HCT116 (cell line): ENCODE results near the gene TCP11.

Experiments
- CTCF ChIP-seq, 3 experiments: fragments of 200-600 bp in 1 of 3; sonication (generic) in 1 of 3; IDR thresholded peaks in 2 of 3; conservative IDR thresholded peaks in 1 of 3; 2 replicates each; pipeline ENCODE4 v1.5.1; 2012 to 2017; ENCODE audit warnings: low read depth in 2 of 3, low read length in 2 of 3, antibody characterized with exemption in 1 of 3, borderline replicate concordance in 1 of 3, control low read depth in 1 of 3, mild to moderate bottlenecking in 1 of 3, mixed read lengths in 1 of 3, mixed run types in 1 of 3, moderate library complexity in 1 of 3; ENCODE audit not compliant: insufficient read depth in 1 of 3
- EGR1 ChIP-seq: IDR thresholded peaks from 2 replicates; pipeline ENCODE4 v1.6.1; 2012; ENCODE audit warnings: low read depth
- ELF1 ChIP-seq: IDR thresholded peaks from 2 replicates; pipeline ENCODE4 v1.6.1; 2012; ENCODE audit warnings: low read depth, borderline replicate concordance
- MAX ChIP-seq: IDR thresholded peaks from 2 replicates; pipeline ENCODE4 v1.6.1; 2012
- POLR2A ChIP-seq: IDR thresholded peaks from 2 replicates; pipeline ENCODE4 v1.7.0; 2011; ENCODE audit warnings: borderline replicate concordance; ENCODE audit not compliant: insufficient read depth, insufficient read length; ENCODE audit errors: extremely low read depth
- POLR2AphosphoS5 ChIP-seq: IDR thresholded peaks from 2 replicates; pipeline ENCODE4 v1.6.1; 2011; ENCODE audit warnings: mild to moderate bottlenecking, low read depth, low read length, moderate library complexity
- REST ChIP-seq: IDR thresholded peaks from 2 replicates; pipeline ENCODE4 v1.6.1; 2012; ENCODE audit warnings: low read depth
- SP1 ChIP-seq: IDR thresholded peaks from 2 replicates; pipeline ENCODE4 v1.6.1; 2012; ENCODE audit warnings: low read depth
- TCF7L2 ChIP-seq: IDR thresholded peaks from 2 replicates; pipeline ENCODE4 v1.7.0; 2011; ENCODE audit warnings: borderline replicate concordance, inconsistent platforms; ENCODE audit not compliant: insufficient read depth, insufficient read length; ENCODE audit errors: extremely low read depth
- YY1 ChIP-seq: IDR thresholded peaks from 2 replicates; pipeline ENCODE4 v1.6.1; 2011; ENCODE audit warnings: low read length, low read depth, moderate library complexity, mild to moderate bottlenecking; ENCODE audit not compliant: insufficient replicate concordance; ENCODE audit errors: extremely low read depth
- ZNF274 ChIP-seq: fragments of 200-500 bp; sonication (Bioruptor generic); IDR thresholded peaks from 2 replicates; pipeline ENCODE4 v1.6.1; 2014; ENCODE audit warnings: mild to moderate bottlenecking, low read depth, low read length, inconsistent platforms

- TF ChIP-seq REST (no peak), ELF1 (no peak), POLR2A (no peak), CTCF (IDR thresholded peaks at IDR 0.05 in 2 of 3, conservative IDR thresholded peaks at IDR 0.05 in 1 of 3; ENCODE audit: borderline replicate concordance in 1 of 3, insufficient read depth in 1 of 3, low read depth in 2 of 3, low read length in 2 of 3) (no peak), EGR1 (no peak), ZNF274 (no peak), SP1 (no peak), MAX (no peak), YY1 (no peak), POLR2AphosphoS5 (no peak), TCF7L2 (no peak)
These were observed 29.0 kb upstream of the TCP11 start for GRCh38 chr6:35170166-35170565.
